ENCODE results near the gene IL6ST. TPM values are rescaled to one million over a fixed set of nuclear protein-coding genes. Genes with fewer than 3 reads are reported as not detected.

IL6ST gene
- total and polyA plus RNA-seq, 4 donors = 51.3 to 438 (median 109) TPM

DNA sequence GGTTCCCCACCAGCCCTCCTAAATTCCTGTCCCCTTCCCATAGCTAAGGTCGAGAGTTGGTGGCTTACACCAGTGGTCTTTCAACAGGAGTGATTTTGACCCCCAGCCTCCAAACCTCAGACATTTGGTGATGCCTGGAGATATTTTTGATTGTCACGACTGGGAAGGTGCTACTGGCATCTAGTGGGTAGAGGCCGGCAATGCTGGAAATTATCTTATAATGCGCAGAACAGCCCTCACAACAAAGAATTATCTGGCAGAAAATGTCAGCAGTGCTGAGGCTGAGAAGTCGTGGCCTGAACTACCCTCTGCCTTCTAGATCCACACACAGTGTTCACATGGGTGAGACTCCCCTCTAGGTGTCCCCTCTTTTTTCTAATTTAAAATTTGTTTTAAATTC is 74.0 kb downstream of the IL6ST start:
- Histone ChIP-seq H3K27me3 (ENCODE audit: control insufficient read depth in 4 of 4, insufficient read depth in 4 of 4, low read length in 3 of 4) (no peaks in the 10 kb centered on the region), H3K9ac (ENCODE audit: low read depth in 1 of 2, low read length in 2 of 2) (no peak overlapping the region), H3K4me1 (ENCODE audit: control insufficient read depth in 4 of 4, insufficient read depth in 4 of 4, low read length in 3 of 4) (no peaks in the 10 kb centered on the region), H3K27ac (ENCODE audit: low read depth in 1 of 2, low read length in 2 of 2) (no peak overlapping the region), H3K36me3 (ENCODE audit: control insufficient read depth in 4 of 4, insufficient read depth in 3 of 4, low read depth in 1 of 4, low read length in 3 of 4) (no peaks in the 10 kb centered on the region), H3K4me3 (ENCODE audit: low read depth in 1 of 3, low read length in 3 of 3) (no peak overlapping the region), H3K9me3 (ENCODE audit: control insufficient read depth in 4 of 4, low read length in 3 of 4) (no peaks in the 10 kb centered on the region)
- TF ChIP-seq RAD21 (IDR thresholded peaks at IDR 0.05) = peak; percentile 55 to 66
- TF ChIP-seq, protein P1, sequence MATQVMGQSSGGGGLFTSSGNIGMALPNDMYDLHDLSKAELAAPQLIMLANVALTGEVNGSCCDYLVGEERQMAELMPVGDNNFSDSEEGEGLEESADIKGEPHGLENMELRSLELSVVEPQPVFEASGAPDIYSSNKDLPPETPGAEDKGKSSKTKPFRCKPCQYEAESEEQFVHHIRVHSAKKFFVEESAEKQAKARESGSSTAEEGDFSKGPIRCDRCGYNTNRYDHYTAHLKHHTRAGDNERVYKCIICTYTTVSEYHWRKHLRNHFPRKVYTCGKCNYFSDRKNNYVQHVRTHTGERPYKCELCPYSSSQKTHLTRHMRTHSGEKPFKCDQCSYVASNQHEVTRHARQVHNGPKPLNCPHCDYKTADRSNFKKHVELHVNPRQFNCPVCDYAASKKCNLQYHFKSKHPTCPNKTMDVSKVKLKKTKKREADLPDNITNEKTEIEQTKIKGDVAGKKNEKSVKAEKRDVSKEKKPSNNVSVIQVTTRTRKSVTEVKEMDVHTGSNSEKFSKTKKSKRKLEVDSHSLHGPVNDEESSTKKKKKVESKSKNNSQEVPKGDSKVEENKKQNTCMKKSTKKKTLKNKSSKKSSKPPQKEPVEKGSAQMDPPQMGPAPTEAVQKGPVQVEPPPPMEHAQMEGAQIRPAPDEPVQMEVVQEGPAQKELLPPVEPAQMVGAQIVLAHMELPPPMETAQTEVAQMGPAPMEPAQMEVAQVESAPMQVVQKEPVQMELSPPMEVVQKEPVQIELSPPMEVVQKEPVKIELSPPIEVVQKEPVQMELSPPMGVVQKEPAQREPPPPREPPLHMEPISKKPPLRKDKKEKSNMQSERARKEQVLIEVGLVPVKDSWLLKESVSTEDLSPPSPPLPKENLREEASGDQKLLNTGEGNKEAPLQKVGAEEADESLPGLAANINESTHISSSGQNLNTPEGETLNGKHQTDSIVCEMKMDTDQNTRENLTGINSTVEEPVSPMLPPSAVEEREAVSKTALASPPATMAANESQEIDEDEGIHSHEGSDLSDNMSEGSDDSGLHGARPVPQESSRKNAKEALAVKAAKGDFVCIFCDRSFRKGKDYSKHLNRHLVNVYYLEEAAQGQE (IDR thresholded peaks at IDR 0.05) = no peak
- no peak for TF ChIP-seq FOXA1 (IDR thresholded peaks at IDR 0.05)
- TF ChIP-seq HNF4G (IDR thresholded peaks at IDR 0.05) = no peak
- TF ChIP-seq TAF1 (conservative IDR thresholded peaks at IDR 0.05) = no peak
- TF ChIP-seq, protein P2, sequence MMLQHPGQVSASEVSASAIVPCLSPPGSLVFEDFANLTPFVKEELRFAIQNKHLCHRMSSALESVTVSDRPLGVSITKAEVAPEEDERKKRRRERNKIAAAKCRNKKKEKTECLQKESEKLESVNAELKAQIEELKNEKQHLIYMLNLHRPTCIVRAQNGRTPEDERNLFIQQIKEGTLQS (IDR thresholded peaks at IDR 0.05) = no peak
- no peak for TF ChIP-seq JUND (IDR thresholded peaks at IDR 0.05)
- TF ChIP-seq, protein P3, sequence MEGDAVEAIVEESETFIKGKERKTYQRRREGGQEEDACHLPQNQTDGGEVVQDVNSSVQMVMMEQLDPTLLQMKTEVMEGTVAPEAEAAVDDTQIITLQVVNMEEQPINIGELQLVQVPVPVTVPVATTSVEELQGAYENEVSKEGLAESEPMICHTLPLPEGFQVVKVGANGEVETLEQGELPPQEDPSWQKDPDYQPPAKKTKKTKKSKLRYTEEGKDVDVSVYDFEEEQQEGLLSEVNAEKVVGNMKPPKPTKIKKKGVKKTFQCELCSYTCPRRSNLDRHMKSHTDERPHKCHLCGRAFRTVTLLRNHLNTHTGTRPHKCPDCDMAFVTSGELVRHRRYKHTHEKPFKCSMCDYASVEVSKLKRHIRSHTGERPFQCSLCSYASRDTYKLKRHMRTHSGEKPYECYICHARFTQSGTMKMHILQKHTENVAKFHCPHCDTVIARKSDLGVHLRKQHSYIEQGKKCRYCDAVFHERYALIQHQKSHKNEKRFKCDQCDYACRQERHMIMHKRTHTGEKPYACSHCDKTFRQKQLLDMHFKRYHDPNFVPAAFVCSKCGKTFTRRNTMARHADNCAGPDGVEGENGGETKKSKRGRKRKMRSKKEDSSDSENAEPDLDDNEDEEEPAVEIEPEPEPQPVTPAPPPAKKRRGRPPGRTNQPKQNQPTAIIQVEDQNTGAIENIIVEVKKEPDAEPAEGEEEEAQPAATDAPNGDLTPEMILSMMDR (IDR thresholded peaks at IDR 0.05; ENCODE audit: low read depth, low read length, missing input control) = peak; percentile 2
- TF ChIP-seq MAX (IDR thresholded peaks at IDR 0.05) = no peak
- TF ChIP-seq RXRA (IDR thresholded peaks at IDR 0.05) = no peak
- no peak for TF ChIP-seq GABPA (IDR thresholded peaks at IDR 0.05 in 1 of 2, conservative IDR thresholded peaks at IDR 0.05 in 1 of 2)
- no peak for TF ChIP-seq YY1 (IDR thresholded peaks at IDR 0.05)
- no peak for DNase-seq (ENCODE audit: low spot score)
- 82% methylated on average over 5 of the region's 5 CpGs for WGBS

DNA sequence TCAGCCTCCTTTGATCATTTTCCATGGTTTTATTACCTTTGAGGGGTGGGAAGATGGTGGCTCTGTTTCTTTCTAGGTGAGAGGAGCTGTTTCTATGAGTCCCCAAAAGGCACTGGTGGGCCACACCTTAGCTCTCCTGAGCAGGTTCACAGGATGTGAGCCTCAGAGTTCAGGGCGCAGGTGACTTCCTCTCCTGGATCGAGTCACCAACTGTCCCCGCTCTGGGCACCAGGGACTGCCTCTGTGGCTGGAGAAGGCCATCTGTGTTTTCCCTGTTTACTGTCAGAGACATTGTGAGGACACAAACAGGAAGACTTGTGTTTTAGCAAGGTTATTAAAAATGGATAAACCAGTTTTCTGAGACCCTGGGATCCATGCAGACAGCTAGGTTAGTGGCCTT is 75.1 kb downstream of the IL6ST start:
- Histone ChIP-seq H3K4me3 (ENCODE audit: low read depth in 1 of 3, low read length in 3 of 3) (no peak overlapping the region), H3K4me1 (ENCODE audit: control insufficient read depth in 4 of 4, insufficient read depth in 4 of 4, low read length in 3 of 4) (no peaks in the 10 kb centered on the region), H3K27ac (ENCODE audit: low read depth in 1 of 2, low read length in 2 of 2) (no peak overlapping the region), H3K9me3 (ENCODE audit: control insufficient read depth in 4 of 4, low read length in 3 of 4) (no peaks in the 10 kb centered on the region), H3K27me3 (ENCODE audit: control insufficient read depth in 4 of 4, insufficient read depth in 4 of 4, low read length in 3 of 4) (no peaks in the 10 kb centered on the region), H3K36me3 (ENCODE audit: control insufficient read depth in 4 of 4, insufficient read depth in 3 of 4, low read depth in 1 of 4, low read length in 3 of 4) (no peaks in the 10 kb centered on the region), H3K9ac (ENCODE audit: low read depth in 1 of 2, low read length in 2 of 2) (no peak overlapping the region)
- no peak for DNase-seq (ENCODE audit: low spot score)
- WGBS = 88% methylated on average over 3 of the region's 3 CpGs
- no peak for TF ChIP-seq HNF4A (conservative IDR thresholded peaks at IDR 0.05)

Data from liver (tissue), 9 donors.